ENCODE data around the gene DNAH11.
"Not testable (repeated sequence)": the region's sequence is repeated elsewhere in the genome, so short reads cannot be mapped to it uniquely, and the experiment has no call there.

The DNAH11 gene

GRCh38 chr7:21722371-21722770 is 179.5 kb downstream of the DNAH11 start:
- no peak for DNase-seq

GRCh38 chr7:21724562-21724961 is 181.7 kb downstream of the DNAH11 start:
- no peak for DNase-seq

GRCh38 chr7:21730399-21730798 is 187.6 kb downstream of the DNAH11 start:
- DNase-seq: no peak

- no peak for DNase-seq
Measured at GRCh38 chr7:21731977-21732376, 189.1 kb downstream of the DNAH11 start.

- not testable (repeated sequence) for DNase-seq
Measured at GRCh38 chr7:21732956-21733355, 190.1 kb downstream of the DNAH11 start.

GRCh38 chr7:21733837-21734236 is 191.0 kb downstream of the DNAH11 start:
- no peak for DNase-seq

DNA sequence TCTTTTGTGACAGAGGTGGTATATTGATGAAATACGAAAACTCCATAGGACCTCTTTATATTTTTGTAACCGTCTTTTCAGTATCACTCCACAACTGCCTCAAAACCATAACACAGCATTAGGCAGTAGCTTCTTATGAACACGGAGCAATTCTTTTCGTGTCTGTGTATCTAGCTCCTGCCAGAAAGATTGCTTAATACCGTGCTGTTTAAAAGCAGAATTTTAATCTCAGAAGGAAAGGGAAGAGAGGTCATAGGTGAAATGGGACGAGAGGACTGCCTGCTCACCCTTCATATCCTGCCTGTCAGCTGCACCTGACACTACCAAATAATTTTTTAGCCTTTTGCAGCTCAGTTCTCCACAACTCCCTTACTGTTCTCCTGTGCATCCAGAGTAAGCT is 200.7 kb downstream of the DNAH11 start:
- DNase-seq: no peak

DNA sequence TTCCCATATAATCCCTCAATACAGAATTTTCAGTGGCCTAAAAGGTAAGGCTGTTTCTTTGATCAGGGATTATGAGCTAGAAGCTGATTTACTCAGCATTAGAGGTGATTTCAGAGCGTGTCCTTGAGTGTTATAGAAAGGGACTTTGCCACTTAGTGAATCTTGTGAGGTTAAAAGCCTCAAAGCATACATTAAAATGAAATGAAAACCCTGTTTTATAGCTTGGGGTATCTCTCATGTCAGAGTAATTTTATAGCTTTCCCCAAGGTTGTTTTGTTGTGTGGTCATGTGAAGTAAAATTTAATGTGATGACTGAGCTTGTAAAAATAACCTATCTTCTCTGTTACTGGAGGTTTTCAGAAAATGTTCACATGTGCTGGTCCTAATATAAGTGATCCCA is 204.1 kb downstream of the DNAH11 start:
- DNase-seq: no peak

GRCh38 chr7:21747806-21748205 is 205.0 kb downstream of the DNAH11 start:
- DNase-seq: no peak

GRCh38 chr7:21749378-21749777 is 206.5 kb downstream of the DNAH11 start:
- no peak for DNase-seq

DNA sequence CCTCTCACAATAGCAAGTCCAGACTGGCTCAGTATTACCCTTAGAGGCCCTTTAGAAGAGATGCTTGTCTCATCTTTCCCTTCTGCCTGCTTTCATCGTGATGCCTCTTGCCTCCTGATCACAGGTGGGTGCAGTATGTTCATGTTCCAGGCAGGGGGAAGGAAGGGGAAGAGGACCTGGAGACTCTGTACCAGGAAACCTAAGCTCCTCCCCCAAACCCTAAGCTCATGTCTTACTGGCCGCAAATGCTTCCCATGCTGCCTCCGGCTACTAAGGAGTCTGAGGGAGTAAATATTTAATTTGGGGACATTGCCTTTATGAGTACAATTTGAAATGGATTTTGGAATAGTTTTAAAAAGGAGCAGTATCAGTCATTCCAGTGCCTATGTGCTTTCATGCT is 210.2 kb downstream of the DNAH11 start:
- DNase-seq: no peak

DNA sequence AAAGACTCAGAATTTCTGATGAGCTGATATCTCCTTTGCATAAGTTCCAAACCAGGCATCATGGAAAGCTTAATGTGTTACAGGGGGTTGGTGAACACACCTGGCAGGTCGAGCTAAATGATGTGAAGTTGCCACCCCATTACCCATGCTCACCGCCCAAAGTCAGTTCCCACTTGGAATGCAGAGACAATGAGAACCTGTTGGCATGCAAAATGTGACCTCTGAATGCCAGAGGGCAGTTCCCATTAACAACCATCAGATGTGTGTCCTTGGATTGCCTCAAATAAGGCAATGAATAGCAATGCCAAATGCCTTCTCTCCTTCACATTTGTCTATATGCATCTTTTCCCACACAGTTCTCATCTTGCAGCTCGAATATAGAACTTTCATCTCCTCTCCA is 212.1 kb downstream of the DNAH11 start:
- no peak for DNase-seq

DNA sequence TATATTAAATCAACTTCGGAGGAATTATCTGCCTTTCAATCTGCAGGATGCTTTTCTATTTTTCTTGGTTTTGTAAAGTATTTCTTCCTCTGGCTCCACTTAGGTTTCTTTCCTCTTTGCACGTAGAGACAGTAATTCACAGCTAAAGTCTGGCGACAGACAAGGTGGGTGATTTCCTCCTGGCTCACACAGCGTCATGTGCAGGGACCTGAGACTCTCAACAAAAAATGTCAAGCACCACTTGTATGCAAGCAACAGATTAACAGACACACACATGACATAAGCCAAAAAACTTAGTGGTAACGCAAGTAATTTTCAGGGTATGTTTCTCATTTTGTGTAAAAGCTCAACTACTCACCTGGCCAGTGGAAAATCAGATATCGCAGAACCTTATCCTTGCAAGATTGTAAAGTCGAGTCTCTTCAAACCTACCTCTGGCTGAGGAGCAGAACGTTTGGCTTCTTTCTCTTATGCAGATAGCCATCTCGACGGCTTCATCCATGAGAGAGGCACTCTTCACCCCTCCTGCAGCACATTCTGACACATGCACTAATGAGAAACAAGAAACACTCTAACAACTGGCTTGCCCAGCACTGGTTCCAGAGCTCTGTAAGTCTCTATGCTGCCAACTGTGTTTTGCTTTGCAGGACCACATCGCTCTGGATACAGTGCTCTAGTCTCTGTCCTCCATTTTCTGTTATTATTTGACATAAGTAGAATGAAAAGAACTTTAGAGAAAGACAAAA is 214.9 kb downstream of the DNAH11 start:
- no peak for DNase-seq

DNA sequence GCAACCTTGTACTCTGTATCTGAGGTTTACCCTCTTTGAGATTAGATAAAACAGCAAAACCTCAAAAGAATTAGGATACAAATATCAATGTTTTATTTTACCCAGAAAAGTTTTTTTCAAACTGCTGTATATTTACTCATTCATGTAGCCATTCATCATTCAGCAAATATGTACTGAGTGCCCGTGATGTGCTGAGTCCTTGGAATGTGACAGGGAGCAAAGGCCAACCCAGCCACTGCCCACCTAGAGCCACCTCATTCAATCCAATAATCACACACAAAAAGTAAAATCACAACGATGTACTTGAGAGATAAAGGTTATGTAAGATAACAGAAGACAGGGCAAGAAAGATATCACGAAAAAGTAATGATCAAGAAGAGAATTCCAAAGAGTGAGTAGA is 215.4 kb downstream of the DNAH11 start:
- DNase-seq: no peak

- no peak for DNase-seq
Measured at GRCh38 chr7:21762469-21762868, 219.6 kb downstream of the DNAH11 start.

DNA sequence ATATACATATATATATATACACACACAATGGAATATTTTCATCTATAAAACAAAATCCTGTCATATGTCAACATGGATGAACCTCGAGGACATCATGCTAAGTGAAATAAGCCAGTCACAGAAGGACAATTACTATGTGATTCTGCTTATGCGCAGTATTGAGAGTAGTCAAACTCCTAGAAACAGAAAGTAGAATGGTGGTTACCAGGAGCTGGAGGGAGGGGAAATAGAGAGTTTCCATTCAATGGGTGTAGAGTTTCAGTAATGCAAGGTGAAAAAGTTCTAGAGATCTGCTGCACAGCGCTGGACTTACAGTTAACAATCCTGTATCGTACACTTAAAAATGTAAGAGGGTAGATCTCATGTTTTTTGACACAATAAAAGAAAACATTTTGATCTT is 221.0 kb downstream of the DNAH11 start:
- no peak for DNase-seq

GRCh38 chr7:21766218-21766617 is 223.4 kb downstream of the DNAH11 start:
- DNase-seq: no peak

DNA sequence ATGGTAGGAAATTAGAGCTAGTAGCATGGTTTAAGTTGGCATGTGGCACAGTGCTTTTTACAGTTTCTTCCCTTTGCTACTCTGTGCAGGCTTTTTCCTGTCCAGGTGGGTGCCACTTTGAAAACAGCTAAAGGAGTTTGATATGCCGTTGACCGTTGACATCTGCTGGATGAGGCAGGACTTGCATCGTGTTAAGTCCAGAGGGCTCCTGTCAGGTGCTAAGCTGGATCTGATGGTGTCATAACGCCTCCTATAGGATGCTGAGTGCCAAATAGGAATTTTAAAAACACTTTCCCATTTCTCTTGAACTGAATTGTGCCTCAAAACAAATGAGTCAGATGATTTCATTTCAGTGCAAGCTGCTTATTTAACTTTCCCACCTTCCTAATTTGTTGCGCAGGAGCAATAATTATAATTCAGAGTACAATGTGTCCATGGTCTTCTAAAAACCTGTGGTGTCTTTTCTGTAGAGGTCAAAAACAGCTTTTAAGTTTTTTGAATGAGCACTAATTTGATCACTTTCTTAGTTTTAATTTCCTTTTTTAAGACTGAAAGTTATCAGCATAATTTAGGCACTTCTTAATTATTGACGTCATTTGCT is 224.6 kb downstream of the DNAH11 start:
- peak; percentile 22 to 23 for DNase-seq

DNA sequence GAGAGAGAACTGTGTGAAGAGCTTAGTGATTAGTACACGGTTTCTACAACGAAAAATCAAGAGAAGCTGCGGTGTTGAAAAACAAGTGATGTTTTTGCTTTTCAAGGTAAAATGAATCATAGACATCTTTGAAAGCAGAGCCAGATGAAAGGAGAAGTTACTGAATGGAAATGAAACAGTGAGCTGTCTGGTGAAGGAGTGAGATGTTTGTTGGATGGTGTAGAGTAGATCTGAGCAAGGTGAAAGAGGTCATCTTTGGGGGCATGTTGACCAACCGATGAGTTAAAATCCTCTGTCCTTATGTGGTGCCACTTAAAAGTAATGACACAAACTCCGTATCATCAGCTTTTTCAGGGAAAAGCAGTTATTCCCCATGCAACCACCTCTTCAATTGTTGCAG is 225.4 kb downstream of the DNAH11 start:
- DNase-seq: no peak

- DNase-seq: no peak
Measured at GRCh38 chr7:21771266-21771665, 228.4 kb downstream of the DNAH11 start.

- no peak for DNase-seq
Measured at GRCh38 chr7:21771906-21772610, 229.2 kb downstream of the DNAH11 start.

DNA sequence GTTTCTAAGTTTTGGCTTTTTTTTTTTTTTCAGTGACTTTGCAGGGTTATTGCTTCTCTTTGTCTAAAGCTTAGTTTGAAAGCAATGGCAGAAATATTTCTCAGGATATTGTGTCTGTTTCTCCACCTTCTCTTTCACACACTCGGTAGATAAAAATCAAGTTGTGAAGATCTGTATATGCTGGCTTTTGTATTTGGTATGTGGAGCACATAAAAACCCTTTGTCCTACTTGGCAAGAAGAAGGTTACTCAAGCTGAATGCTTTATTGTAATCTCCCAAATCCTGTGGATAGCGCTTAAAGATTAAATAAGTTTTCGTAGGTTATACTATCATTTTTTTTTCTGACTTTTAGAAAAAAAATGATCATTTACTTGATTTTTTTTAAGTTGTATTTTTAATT is 230.5 kb downstream of the DNAH11 start:
- DNase-seq: no peak

- DNase-seq: no peak
Measured at GRCh38 chr7:21777921-21778320, 235.1 kb downstream of the DNAH11 start.

DNA sequence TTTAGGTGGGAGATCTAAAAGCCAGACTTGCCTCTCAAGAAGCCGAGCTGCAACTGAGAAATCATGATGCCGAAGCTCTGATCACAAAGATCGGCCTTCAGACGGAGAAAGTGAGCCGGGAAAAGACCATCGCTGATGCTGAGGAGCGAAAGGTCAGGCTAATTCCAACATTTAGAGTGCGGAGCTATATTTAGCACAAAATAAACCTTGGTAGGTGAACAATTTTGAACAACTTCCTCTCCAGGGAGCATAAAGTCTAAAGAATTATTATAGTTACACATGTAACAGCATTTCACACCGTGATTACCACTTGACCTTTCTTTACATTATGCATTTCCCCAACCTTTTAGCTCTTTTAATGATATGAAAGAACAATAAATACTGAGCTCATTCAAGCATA is 236.1 kb downstream of the DNAH11 start:
- no peak for DNase-seq
